DOHH2 (cell line): ENCODE measurements around the gene CLDN18.

Experiments
- H3F3A ChIP-seq: fragments of 200-600 bp; sonication (generic), shearing (Covaris generic); 2 replicates; pipeline ENCODE4 v1.6.0; 2016; ENCODE audit warnings: antibody characterized with exemption, mild to moderate bottlenecking; ENCODE audit not compliant: control insufficient read depth, insufficient read depth
- H3K27ac ChIP-seq: fragments of 200-600 bp; sonication (generic); 2 replicates; pipeline ENCODE4 v1.5.1; 2014; ENCODE audit warnings: low read depth, mild to moderate bottlenecking, low read length, moderate library complexity
- H3K27me3 ChIP-seq: fragments of 200-600 bp; sonication (generic); 2 replicates; pipeline ENCODE4 v1.6.1; 2014; ENCODE audit warnings: mild to moderate bottlenecking, low read length, mixed read lengths; ENCODE audit not compliant: control insufficient read depth
- H3K36me3 ChIP-seq: fragments of 200-600 bp; sonication (generic); 2 replicates; pipeline ENCODE4 v1.6.1; 2014; ENCODE audit warnings: mild to moderate bottlenecking, low read length, moderate library complexity, mixed read lengths; ENCODE audit not compliant: control insufficient read depth
- H3K4me1 ChIP-seq: fragments of 200-600 bp; sonication (generic); 2 replicates; pipeline ENCODE4 v1.6.1; 2014; ENCODE audit warnings: mild to moderate bottlenecking, low read length, mixed read lengths; ENCODE audit not compliant: control insufficient read depth
- H3K4me2 ChIP-seq: fragments of 200-600 bp; sonication (generic); 2 replicates; pipeline ENCODE4 v1.6.0; 2014; ENCODE audit warnings: mild to moderate bottlenecking, low read length, moderate library complexity
- H3K4me3 ChIP-seq: fragments of 200-600 bp; sonication (generic); 2 replicates; pipeline ENCODE4 v1.5.1; 2014; ENCODE audit warnings: mild to moderate bottlenecking, low read length, mixed read lengths
- H3K79me2 ChIP-seq: fragments of 200-600 bp; sonication (generic); 2 replicates; pipeline ENCODE4 v1.6.1; 2014; ENCODE audit warnings: mild to moderate bottlenecking, low read length, mixed read lengths; ENCODE audit not compliant: control insufficient read depth
- H3K9me2 ChIP-seq: fragments of 200-600 bp; sonication (generic); replicated peaks from 2 replicates; pipeline ENCODE4 v1.6.1; 2014; ENCODE audit warnings: mild to moderate bottlenecking, low read length, mixed read lengths; ENCODE audit not compliant: control insufficient read depth
- H3K9me3 ChIP-seq: fragments of 200-600 bp; sonication (generic); 2 replicates; pipeline ENCODE4 v1.6.1; 2014; ENCODE audit warnings: antibody characterized with exemption, low read length, mixed read lengths; ENCODE audit not compliant: control insufficient read depth, insufficient read depth
- H4K20me1 ChIP-seq: fragments of 200-600 bp; sonication (generic); 2 replicates; pipeline ENCODE4 v1.6.0; 2014; ENCODE audit warnings: low read depth, mild to moderate bottlenecking, antibody characterized with exemption, low read length, moderate library complexity; ENCODE audit not compliant: control insufficient read depth, insufficient read depth
- CTCF ChIP-seq: fragments of 200-600 bp; sonication (generic); IDR thresholded peaks from one replicate; pipeline ENCODE4 v1.5.1; 2014; ENCODE audit warnings: antibody characterized with exemption, mild to moderate bottlenecking, low read depth, low read length; ENCODE audit not compliant: poor library complexity, severe bottlenecking
- EZH2phosphoT487 ChIP-seq: fragments of 200-600 bp; sonication (generic); IDR thresholded peaks from 2 replicates; pipeline ENCODE4 v1.6.1; 2017; ENCODE audit warnings: borderline replicate concordance, mild to moderate bottlenecking, antibody characterized with exemption, low read length, moderate library complexity, mixed read lengths

CLDN18 gene

GRCh38 chr3:138031536-138031935, 21.6 kb downstream of the CLDN18 start:
- Histone ChIP-seq H3K79me2 (no peaks in the 10 kb centered on the region), H3K4me2 (no peak overlapping the region), H3K4me1 (no peaks in the 10 kb centered on the region), H3K9me3 (no peaks in the 10 kb centered on the region), H3K36me3 (no peaks in the 10 kb centered on the region), H3K9me2 (no peaks in the 10 kb centered on the region), H3K4me3 (no peak overlapping the region), H3F3A (no peaks in the 10 kb centered on the region), H3K27me3 (peaks cover 4% of the 10 kb centered on the region; the same call in 1 of the 2 replicates), H3K27ac (no peak overlapping the region), H4K20me1 (no peaks in the 10 kb centered on the region)
- TF ChIP-seq EZH2phosphoT487, result no peak
- TF ChIP-seq CTCF, result no peak

DNA sequence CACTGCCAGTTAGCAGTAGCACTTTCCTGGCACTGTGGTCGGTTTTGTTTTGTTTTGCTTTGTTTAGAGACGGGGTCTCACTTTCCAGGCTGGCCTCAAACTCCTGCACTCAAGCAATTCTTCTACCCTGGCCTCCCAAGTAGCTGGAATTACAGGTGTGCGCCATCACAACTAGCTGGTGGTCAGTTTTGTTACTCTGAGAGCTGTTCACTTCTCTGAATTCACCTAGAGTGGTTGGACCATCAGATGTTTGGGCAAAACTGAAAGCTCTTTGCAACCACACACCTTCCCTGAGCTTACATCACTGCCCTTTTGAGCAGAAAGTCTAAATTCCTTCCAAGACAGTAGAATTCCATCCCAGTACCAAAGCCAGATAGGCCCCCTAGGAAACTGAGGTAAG, 22.6 kb downstream of the CLDN18 start:
- no peaks in the 10 kb centered on the region for H3F3A ChIP-seq
- H4K20me1 ChIP-seq, result no peaks in the 10 kb centered on the region
- TF ChIP-seq EZH2phosphoT487, result no peak
- no peak for TF ChIP-seq CTCF
- no peak overlapping the region for H3K4me3 ChIP-seq
- H3K79me2 ChIP-seq, result no peaks in the 10 kb centered on the region
- no peaks in the 10 kb centered on the region for H3K36me3 ChIP-seq
- no peaks in the 10 kb centered on the region for H3K9me3 ChIP-seq
- no peaks in the 10 kb centered on the region for H3K4me1 ChIP-seq
- H3K9me2 ChIP-seq, result no peaks in the 10 kb centered on the region
- no peak overlapping the region for H3K27ac ChIP-seq
- H3K4me2 ChIP-seq, result no peak overlapping the region
- H3K27me3 ChIP-seq, result peaks cover 4% of the 10 kb centered on the region; the same call in 1 of the 2 replicates

DNA sequence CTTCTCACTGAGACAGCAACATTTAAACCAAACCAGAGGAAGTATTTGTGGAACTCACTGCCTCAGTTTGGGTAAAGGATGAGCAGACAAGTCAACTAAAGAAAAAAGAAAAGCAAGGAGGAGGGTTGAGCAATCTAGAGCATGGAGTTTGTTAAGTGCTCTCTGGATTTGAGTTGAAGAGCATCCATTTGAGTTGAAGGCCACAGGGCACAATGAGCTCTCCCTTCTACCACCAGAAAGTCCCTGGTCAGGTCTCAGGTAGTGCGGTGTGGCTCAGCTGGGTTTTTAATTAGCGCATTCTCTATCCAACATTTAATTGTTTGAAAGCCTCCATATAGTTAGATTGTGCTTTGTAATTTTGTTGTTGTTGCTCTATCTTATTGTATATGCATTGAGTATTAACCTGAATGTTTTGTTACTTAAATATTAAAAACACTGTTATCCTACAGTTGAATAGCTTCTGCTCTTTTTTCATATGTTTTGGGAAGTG, 23.3 kb downstream of the CLDN18 start:
- no peak overlapping the region for H3K4me2 ChIP-seq
- H3F3A ChIP-seq, result no peaks in the 10 kb centered on the region
- peaks cover 4% of the 10 kb centered on the region; the same call in 1 of the 2 replicates for H3K27me3 ChIP-seq
- no peaks in the 10 kb centered on the region for H3K4me1 ChIP-seq
- no peaks in the 10 kb centered on the region for H3K36me3 ChIP-seq
- H4K20me1 ChIP-seq, result no peaks in the 10 kb centered on the region
- H3K79me2 ChIP-seq, result no peaks in the 10 kb centered on the region
- no peak overlapping the region for H3K27ac ChIP-seq
- TF ChIP-seq EZH2phosphoT487, result no peak
- no peak for TF ChIP-seq CTCF
- no peaks in the 10 kb centered on the region for H3K9me3 ChIP-seq
- no peaks in the 10 kb centered on the region for H3K9me2 ChIP-seq
- H3K4me3 ChIP-seq, result no peak overlapping the region

GRCh38 chr3:138034918-138035317, 25.0 kb downstream of the CLDN18 start:
- H3K4me3 ChIP-seq, result no peak overlapping the region
- H3K79me2 ChIP-seq, result no peaks in the 10 kb centered on the region
- no peaks in the 10 kb centered on the region for H3K9me2 ChIP-seq
- no peaks in the 10 kb centered on the region for H3K4me1 ChIP-seq
- H3K27ac ChIP-seq, result no peak overlapping the region
- no peak overlapping the region for H3K4me2 ChIP-seq
- H3F3A ChIP-seq, result no peaks in the 10 kb centered on the region
- TF ChIP-seq CTCF (no peak), EZH2phosphoT487 (no peak)
- peaks cover 4% of the 10 kb centered on the region; the same call in 1 of the 2 replicates for H3K27me3 ChIP-seq
- no peaks in the 10 kb centered on the region for H4K20me1 ChIP-seq
- no peaks in the 10 kb centered on the region for H3K36me3 ChIP-seq
- H3K9me3 ChIP-seq, result no peaks in the 10 kb centered on the region
